GM18520 (cell line): ENCODE results near the gene ZBTB7B.

Experiments used
- ATAC-seq: cut with Tn5 transposase; IDR thresholded peaks from one replicate; pipeline ENCODE4 v1.9.1; 2021; ENCODE audit not compliant: unreplicated experiment

The ZBTB7B gene

GRCh38 chr1:155034318-155035208 is 32.0 kb downstream of the ZBTB7B start:
- no peak for ATAC-seq

- ATAC-seq = no peak
Measured at GRCh38 chr1:155035936-155036335, 33.3 kb downstream of the ZBTB7B start.

- ATAC-seq = no peak
Measured at GRCh38 chr1:155037043-155037442, 34.4 kb downstream of the ZBTB7B start.

- no peak for ATAC-seq
Measured at GRCh38 chr1:155037851-155038441, 35.3 kb downstream of the ZBTB7B start.

- ATAC-seq = no peak
Measured at GRCh38 chr1:155038602-155039307, 36.2 kb downstream of the ZBTB7B start.

GRCh38 chr1:155039308-155039669 is 36.7 kb downstream of the ZBTB7B start:
- ATAC-seq = no peak

- no peak for ATAC-seq
Measured at GRCh38 chr1:155040358-155041093, 37.9 kb downstream of the ZBTB7B start.

- no peak for ATAC-seq
Measured at GRCh38 chr1:155042789-155043188, 40.2 kb downstream of the ZBTB7B start.

- ATAC-seq = no peak
Measured at GRCh38 chr1:155043301-155043702, 40.7 kb downstream of the ZBTB7B start.

- ATAC-seq = no peak
Measured at GRCh38 chr1:155043793-155044192, 41.2 kb downstream of the ZBTB7B start.

GRCh38 chr1:155044365-155044764 is 41.8 kb downstream of the ZBTB7B start:
- no peak for ATAC-seq

GRCh38 chr1:155044812-155045657 is 42.4 kb downstream of the ZBTB7B start:
- no peak for ATAC-seq

GRCh38 chr1:155048449-155049334 is 46.1 kb downstream of the ZBTB7B start:
- no peak for ATAC-seq

- ATAC-seq = no peak
Measured at GRCh38 chr1:155049651-155050559, 47.3 kb downstream of the ZBTB7B start.

GRCh38 chr1:155050560-155051341 is 48.1 kb downstream of the ZBTB7B start, which contains the start of gene ADAM15:
ADAM15 (plus strand) TSS chr1:155051316; CDS start chr1:155051387, 71 bp downstream.
- ATAC-seq = no peak

GRCh38 chr1:155051342-155051776 is 48.8 kb downstream of the ZBTB7B start:
- ATAC-seq = no peak

GRCh38 chr1:155051777-155052398 is 49.3 kb downstream of the ZBTB7B start:
- ATAC-seq = no peak
